NT2/D1 (cell line): ENCODE measurements around the gene GGT5.
"Not testable (repeated sequence)": the region's sequence is repeated elsewhere in the genome, so short reads cannot be mapped to it uniquely, and the experiment has no call there.

Experiments used
- YY1 ChIP-seq: IDR thresholded peaks from 2 replicates; pipeline ENCODE4 v1.6.1; 2011; ENCODE audit not compliant: insufficient read length, insufficient read depth
- ZNF274 ChIP-seq: IDR thresholded peaks from 2 replicates; pipeline ENCODE4 v1.6.1; 2011; ENCODE audit warnings: mild to moderate bottlenecking, low read depth, low read length

GRCh38 chr22:24206460-24207263 lies 38.2 kb downstream of the GGT5 start:
- not testable (repeated sequence) for TF ChIP-seq YY1, ZNF274
